NOMO-1 (cell line): ENCODE results near the gene EFCAB8.

Experiments
- DNase-seq, 2 experiments: peaks; one replicate each; lab custom pipeline; 2025; ENCODE audit not compliant: unreplicated experiment in 2 of 2; lab: John Stamatoyannopoulos, UW

EFCAB8 gene, protein sequence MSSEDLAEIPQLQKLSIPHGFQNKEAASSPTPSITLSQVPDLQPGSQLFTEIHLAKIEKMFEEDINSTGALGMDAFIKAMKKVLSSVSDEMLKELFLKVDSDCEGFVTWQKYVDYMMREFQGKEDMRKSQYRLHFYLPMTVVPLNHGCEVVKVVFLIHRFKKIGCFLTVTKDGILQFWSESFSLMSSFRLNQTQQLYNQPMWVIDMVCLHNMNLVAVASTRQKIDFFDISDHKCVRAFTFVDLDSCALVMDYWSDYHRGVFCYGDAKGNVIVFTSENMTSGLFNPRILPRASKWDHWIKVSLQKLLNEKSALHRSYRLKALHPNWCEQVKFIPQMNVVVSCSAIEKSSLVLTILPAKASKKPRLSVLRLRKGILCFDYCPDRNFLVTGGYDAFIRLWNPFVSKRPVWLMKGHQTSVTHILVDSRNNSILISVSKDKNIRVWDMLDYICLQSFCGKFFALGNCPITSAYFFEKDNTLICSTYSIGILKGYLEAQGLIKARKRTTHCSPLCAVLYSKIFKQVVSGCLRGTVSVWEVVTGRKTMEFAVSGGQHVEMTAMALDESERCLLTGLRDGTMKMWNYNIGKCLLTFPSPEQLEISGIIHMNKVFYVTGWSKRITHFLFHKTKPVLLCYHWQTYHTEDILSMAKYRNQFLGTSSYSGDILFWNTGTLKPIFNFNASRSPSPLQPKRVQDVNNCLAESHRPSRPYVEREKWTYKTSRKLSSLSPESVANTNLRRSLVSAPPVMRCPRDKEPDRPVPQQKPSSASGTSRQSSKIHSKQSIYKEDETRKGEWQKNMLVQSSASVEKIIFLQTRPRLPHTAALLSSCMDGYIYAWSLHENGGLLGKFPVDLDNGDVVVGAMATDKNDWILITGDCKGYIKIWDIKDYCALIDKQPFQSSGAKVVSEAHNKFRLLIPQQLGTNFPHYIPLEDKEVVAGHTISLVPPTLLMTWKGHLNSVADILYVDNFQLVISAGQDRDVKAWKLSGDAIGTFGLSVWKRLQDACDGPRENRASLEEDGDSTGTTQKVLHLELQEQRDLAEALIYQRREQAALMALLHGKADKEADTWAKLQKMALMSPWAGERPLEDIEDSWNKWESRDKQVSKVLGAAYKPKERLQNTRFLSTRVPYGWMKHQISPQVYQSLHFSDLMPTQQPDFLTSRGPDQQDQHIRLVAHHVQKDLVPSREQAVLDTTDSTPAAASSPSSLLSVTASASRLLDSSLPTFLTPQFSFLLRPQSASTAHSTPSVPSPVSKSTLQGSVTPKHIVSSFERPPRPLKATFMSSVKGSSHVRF

DNA sequence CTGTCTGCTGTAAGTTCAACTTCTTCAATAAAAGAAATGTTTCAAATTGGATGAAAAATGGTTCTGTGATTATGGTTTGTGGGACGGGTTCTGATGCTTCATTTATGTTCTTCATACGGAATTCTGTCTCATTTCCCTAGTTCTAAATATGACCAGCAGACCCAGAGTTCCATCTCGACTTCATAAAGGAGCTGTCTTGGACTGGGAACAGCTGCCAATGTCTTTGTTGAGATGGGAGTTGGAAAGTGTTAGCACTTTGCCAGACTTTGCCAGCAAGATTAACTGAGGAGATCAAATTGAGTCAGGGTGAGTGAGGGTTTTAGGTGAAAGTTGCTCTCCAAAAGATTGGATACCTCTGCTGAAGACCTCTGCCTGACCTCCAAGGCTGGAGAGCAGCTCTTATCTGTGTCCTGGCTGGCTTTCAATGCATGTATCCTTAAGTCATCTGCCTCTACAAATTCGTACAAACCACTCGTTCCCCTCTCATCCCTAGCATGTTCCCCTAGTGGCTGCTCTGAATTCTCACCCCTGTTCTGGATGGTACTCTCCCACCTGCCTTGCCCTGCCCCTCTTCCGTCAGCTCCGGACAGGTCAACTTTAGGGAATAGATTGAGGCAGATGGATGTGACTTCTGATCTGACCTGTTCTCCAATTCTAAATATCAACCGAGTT lies at the start of gene EFCAB8:
Gene EFCAB8, plus strand, starts transcription at position 223 of the 672 bp plus-strand sequence. CDS start 4,870 bp downstream, outside the sequence.
- no peak for DNase-seq

DNA sequence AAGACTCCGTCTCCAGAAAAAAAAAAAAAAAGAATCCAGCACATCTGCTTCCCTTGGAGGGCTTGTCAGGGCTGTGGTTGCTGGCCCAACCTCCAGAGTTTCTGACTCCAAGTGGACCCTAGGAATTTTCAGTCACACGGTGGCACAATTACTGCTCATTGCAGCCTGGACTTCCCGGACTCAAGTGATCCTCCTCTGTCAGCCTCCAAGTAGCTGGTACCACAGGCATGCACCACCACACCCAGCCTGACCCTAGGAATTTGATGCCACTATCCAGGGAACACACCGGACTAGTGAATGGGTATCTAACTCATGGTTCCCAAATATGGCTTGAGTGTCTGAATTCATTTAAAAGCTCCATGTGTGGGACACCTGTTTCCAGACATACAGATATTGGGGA lies 48.8 kb upstream of the EFCAB8 start:
- DNase-seq: no peak

DNA sequence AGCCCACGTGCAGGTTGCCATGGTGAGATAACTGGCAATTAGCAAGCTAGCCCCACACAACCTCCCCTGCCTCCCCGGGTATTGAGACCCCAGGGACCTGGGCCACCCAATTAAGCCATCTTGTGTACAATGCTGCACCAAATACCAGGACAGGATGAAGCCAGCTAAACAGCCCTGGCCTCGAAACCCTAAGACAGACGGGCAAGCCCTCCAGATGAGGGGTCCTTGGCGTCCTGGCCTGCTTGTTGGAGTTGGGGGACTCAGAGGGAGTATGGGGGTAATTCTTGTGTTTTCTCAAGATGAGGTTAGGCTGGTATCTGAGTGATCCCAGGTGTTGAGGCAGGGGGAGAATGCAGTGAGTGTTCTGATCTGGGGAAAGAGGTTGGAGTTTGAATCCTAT lies 47.8 kb upstream of the EFCAB8 start:
- DNase-seq: no peak

DNA sequence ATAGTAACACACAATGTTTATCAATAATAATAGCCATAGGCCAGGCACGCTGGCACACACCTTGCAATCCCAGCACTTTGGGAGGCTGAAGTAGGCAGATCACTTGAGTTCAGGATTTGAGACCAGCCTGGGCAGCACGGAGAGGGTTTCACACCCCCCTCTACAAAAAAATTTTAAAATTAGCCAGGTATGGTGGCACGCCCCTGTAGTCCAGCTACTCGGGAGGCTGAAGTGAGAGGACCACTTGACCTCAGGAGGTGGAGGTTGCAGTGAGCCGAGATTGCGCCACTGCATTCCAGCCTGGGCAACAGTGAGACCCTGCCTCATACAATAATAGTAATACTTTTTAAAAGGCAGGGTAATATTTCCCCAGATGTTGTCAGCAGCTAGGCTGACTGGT lies 46.8 kb upstream of the EFCAB8 start:
- no peak for DNase-seq

DNA sequence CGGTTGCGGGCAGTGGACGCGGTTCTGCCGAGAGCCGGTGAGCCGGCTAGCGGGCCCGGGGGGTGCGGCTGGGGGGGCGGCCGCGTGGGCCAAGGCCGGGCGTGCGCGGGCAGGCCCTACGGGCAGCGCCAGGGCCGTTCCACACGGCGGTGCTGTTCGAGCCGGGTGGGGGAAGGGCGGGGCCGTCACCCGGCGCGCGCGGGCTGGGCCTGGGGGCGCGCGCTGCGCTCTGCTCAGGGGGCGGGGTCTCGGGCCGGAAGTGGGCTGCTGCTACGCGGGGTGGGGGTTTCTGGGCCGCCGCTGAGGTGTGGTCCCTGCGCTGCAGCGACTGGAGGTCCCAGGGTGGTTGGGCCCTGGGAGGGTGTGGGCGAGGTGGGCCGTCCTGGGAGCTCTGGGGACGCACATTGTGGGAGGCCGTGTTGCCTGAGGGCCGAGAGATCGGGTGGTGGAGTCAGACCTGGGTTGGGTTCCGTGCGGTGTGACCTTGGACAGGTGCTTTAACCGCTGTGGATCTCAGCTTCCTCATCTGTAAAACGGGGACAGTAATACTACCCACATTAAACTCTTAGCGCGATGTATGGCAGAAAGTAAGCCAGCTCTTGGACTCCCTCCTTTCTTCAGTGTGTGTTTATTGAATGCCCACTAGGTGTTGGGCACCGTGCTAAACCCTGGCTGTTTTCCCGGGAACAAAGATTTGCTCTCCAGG lies 38.6 kb upstream of the EFCAB8 start:
- peak; percentile 56 to 65 for DNase-seq

DNA sequence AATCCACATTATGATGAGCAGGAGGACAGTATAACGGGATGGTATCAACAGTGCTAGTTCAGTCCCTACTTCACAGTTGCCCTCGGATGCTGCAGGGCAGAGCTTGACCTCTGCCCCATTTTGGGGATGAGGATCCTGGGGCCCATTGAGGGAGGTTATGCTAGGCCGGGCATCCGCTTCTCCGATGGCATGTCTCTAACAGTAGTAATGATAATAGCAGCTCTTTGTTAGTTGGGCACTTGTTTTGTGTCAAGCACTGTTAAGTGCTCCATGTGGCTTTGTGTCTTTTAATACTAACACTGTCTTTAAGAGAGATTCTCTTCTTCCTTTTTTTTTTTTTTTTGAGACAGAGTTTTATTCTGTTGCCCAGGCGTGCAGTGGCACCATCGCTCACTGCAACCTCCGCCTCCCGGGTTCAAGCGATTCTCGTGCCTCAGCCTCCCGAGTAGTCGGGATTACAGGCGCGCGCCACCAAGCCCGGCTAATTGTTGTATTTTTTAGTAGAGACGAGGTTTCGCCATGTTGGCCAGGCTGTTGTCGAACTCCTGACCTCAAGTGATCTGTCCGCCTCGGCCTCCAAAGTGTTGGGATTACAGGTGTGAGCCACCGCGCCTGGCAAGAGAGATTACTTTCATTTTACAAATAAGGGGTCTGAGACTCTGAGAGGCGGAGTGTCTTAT lies 37.9 kb upstream of the EFCAB8 start:
- DNase-seq: peak in 1 of 2 experiments; percentile 22

DNA sequence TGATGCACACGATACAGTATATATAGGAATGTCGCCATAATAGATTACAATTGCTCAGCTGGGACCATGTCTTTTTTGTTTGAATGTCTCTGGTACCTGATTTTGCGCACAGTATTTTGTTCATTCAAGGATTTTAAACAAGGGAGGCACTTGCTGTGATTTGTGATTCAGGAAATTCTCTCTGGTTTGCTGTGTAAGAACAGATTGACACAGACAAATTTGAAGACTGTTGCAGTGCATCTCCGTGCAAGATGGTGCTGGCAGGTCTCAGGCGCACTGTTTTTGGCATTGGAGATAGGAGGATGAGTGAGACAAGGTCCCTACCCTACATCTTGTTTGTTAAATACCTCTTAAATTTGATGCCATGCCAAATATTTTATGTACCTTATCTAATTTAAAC lies 36.5 kb upstream of the EFCAB8 start:
- no peak for DNase-seq

DNA sequence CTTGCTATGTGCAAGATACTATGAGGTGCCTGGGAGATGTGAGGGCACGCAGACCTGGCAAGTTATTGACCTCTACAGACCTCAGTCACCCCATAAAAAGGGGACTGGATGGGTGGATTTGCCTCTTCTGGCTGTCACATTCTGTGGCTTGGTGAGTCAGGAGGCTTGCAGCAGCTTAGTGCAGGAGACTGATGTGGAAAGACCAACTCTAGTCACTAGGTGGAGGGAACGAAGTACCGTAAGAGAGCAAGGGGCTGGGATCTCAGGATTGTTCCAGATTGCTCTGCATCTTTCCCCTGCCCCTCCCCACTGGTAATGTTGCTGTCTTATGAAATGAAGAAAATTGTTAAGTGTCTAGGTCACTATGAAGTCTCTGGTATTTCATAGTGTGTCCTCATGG lies 35.6 kb upstream of the EFCAB8 start:
- peak in 1 of 2 experiments; percentile 36 for DNase-seq

DNA sequence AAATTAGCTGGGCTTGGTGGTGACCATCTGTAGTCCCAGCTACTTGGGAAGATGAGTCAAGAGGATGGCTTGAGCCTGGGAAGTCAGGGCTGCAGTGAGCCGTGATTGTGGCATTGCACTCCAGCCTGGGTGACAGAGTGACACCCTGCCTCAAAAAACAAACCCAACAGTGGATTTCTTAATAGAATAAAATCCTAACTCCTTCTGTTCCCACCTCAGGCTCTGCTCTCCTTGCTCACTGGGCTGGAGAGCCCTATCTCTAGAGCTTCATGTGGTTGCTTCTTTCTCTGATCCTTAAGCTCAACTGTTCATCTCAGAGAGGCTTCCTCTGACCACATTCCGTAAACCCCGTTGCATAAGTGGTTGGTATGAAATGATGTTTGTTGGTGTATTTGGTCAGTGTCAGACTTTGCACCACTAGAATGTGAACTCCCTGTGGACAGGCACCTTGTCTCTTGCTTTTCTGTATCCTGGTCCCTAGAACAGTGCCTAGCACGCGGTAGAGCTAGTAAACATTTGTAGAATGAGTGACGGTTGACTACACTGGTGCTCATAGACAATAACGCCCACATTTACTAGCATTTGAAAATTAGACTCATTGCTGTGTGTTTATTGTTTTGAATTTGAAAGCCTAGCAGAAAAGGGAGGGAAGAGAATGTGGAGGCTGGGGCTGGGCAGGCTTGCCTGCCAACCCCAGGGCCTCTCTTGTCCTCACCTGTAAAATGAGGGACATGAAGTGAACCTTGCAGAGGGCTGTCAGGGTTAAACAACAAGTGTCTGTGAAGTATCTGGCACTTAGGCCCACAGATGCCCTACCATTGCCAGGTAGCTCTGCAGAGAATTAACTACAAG lies 34.8 kb upstream of the EFCAB8 start:
- DNase-seq: no peak

DNA sequence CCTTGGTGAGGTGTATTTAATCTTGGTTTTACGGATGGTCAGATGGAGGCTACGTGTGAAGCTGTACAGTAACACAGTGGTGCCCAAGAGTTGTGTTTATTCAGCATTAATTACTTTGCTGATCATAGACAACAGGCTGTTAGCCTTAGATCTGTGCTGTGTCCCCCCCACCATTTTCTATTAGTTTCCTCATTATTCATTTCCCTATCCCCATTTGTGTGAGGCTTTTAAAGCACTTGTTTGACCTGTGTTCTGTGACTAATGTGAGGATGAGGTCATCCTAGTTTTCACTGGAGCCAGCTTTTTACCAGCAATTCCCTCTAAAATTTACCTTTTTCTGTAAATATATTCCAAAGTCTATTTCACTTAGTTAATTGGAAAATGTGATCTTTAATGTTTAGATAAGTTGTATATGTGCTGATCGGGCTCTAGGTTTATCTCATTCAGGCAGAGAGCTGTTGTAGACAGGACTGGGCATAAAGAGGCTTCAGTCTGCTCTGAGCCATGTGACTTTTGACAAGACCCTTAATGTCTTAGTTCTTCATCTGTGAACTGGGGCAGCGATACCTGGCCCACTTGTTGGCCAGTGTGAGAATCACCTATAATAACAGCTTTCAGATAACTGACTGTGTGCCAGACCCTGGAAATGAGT lies 30.6 kb upstream of the EFCAB8 start:
- DNase-seq: no peak

DNA sequence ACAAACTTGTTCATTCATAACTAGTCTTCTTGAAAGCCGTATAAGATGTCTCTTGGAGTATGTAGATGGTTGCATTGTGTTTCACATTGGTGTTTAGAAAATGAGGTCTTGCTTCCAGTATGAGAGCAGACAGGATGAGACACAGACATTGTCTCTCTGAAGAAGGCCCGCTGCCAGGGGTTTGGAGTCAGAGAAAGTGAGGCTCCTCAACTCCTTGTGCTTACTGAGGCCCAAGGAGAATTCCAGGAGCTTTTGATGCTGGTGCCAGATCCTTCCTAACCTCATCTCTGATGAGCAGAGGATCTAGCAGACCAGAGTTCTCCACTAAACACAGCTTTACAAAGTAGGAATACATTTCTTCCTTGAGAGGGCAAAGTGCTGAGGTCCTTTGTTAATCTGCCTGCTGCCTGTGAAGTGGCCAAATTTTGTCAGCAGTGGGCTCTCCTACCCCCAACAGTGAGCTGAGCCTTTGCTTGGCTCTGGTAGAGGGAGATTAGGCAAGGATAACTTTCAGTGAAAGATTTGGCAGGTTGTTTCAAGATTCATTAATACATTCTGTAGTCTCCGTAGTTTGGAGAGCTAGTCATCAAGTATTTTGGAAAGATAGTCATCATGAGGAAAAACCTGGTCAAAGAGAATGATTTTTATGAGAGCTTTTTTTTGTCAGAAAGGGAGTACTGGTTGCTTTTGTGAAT lies 29.3 kb upstream of the EFCAB8 start:
- DNase-seq: no peak

DNA sequence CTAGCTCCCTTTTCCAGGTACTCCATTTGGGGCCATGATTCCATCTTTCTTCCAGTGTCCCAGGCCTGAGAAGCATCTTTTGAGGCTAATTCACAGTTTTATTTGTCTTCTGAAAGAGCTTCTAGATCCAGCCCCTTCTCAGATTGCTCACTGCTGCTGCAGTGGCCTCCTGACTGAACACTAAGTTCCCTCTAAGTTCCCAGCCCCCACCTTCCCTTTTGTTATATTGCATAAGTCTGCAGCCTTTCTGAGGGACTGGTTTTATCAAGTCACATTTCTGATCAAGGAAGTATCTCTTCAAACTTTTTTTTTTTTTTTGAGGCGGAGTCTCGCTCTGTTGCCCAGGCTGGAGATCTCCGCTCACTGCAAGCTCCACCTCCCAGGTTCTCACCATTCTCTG lies 28.3 kb upstream of the EFCAB8 start:
- DNase-seq: peak; percentile 75 to 88

DNA sequence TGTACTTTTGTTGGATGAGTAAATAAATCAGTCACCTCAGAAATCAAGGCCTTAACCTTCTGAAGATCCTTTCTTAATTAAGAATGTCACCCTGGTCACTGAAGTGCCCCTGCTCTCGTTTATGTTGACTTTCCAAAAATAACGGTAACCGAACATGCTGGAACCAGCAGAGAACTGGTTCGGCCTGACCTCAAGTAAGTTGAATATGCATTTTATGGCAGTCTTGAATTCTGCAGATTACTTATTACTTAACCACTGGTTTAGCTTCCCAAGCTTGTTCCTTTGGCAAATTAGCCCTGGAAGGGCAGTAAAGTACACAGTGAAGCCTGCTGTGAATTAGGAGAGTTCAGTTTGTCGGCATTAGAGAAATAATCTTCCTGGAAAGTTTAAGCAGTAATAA lies 26.7 kb upstream of the EFCAB8 start:
- no peak for DNase-seq

DNA sequence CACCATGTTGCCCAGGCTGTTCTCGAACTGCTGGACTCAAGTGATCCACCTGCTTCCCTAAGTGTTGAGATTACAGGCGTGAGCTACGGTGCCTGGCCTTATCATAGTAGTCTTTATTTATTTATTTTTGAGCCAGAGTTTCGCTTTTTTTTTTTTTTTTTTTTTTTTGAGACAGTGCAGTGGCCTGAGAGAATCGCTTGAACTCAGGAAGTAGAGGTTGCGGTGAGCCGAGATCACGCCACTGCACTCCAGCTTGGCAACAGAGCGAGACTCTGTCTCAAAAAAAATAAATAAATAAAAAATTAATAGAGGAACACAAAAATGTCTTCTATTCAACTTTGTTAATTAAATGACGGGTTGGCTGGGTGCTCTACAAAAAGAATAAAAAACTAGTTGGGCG lies 26.1 kb upstream of the EFCAB8 start:
- no peak for DNase-seq

DNA sequence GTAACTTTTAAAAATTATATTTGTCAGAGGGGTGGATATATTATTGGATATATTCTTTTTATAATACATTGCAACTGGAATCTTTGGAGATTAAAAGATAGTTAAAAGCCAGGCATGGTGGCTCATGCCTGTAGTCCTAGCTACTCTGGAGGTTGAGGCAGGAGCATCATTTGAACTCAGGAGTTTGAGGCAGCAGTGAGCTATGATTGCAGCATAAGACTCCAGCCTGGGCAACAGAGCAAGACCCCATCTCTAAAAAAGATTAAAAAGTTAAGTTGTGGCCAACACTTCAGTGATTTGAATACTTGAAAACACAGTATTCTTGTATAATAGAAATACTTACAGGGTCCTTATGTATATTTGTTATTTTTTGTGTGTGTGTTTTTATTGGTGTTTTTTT lies 23.8 kb upstream of the EFCAB8 start:
- no peak for DNase-seq

DNA sequence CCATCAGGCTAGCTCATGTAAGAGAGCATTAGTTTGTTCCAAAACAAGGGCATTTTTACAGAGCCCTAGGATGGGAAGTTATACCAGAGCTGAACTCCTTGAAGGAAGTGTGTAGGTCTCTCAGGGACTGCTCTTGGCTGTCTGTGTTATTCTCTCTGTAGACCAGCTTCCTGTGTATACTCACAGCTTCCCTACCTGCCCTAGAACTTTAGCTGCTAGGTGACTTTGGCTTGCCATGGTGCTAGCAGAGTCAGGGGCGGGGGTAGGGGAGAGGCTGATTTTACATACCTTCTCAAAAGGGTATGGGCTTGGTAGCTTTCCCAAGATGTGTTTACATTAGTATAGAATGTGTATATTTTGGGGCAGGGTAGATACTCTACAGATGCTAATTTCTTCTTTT lies 21.6 kb upstream of the EFCAB8 start:
- no peak for DNase-seq

DNA sequence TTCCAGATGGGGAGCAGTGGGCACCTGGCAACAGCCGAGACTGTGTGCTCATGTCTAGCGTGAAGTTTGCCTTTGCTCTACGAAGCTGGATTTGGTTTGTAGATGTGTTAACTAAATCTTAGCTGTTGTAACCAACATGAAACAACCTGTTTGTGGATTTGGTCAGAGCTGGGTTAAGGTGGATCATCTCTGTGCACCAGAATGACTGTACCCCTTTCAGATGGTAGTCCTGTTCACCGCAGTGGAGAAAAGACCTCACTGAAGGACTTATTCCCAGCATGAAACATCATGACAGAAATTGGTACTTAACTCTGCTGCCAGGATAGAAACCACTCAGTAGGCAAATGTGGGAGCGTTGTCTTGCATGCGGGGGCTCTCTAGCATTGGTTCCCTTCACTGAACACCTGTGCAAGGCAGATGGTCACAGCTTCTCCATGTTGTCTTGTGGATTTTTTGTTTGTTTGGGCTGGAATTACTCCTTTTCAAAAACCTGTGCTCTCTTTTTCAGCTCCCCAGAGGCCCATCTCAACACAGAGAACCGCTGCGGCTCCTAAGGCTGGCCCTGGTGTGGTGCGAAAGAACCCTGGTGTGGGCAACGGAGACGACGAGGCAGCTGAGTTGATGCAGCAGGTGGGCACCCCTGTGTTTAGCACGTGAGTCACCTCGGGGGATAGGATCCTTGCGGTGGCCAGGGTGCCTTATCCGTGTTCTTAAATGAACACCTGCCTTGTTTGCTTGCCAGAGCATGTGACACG lies 19.3 kb upstream of the EFCAB8 start:
- DNase-seq: no peak
